Peyer's patch (tissue), 4 donors: ENCODE measurements around the gene RALGAPA1.

Experiments
- CTCF ChIP-seq, 6 experiments: fragments of 450-650 bp in 4 of 6; fragments of 200-600 bp in 2 of 6; sonication (generic) in 1 of 6; IDR thresholded peaks; one replicate each; pipeline ENCODE4 v1.5.1; 2017 to 2019; ENCODE audit warnings: antibody characterized with exemption in 6 of 6, mild to moderate bottlenecking in 3 of 6, moderate library complexity in 1 of 6
- POLR2A ChIP-seq, 2 donors: fragments of 450-650 bp; IDR thresholded peaks; one replicate each; pipeline ENCODE4 v1.5.1; 2017; ENCODE audit warnings: antibody characterized with exemption in 2 of 2, mild to moderate bottlenecking in 2 of 2, moderate library complexity in 2 of 2

- TF ChIP-seq POLR2A (IDR thresholded peaks at IDR 0.05) (no peak), CTCF (IDR thresholded peaks at IDR 0.05) (no peak)
These were observed 177.9 kb downstream of the RALGAPA1 start for GRCh38 chr14:35631071-35631805.
